SJCRH30 (cell line): ENCODE measurements around the gene SLC39A13. TPM values are rescaled to one million over a fixed set of nuclear protein-coding genes. Genes with fewer than 3 reads are reported as not detected.
A peak's percentile ranks its signal among the peaks of the same experiment; 100 is the strongest.

ENCODE experiments used
- DNase-seq, 2 experiments: peaks; one replicate each; pipeline ENCODE4 v3.0.0-alpha.2; 2015 to 2020
- H3K27ac ChIP-seq: fragments of 250-450 bp; sonication (Bioruptor Pico); 2 replicates; pipeline ENCODE4 v1.5.1; 2020; ENCODE audit warnings: mild to moderate bottlenecking, moderate library complexity
- H3K27me3 ChIP-seq: fragments of 250-450 bp; sonication (Bioruptor Pico); 2 replicates; pipeline ENCODE4 v1.5.1; 2020; ENCODE audit warnings: mild to moderate bottlenecking, moderate library complexity
- H3K36me3 ChIP-seq: fragments of 250-450 bp; sonication (Bioruptor Pico); 2 replicates; pipeline ENCODE4 v1.5.1; 2020; ENCODE audit warnings: mild to moderate bottlenecking, moderate library complexity
- H3K4me1 ChIP-seq: fragments of 250-450 bp; sonication (Bioruptor Pico); 2 replicates; pipeline ENCODE4 v1.5.1; 2020; ENCODE audit warnings: mild to moderate bottlenecking, moderate library complexity
- H3K4me3 ChIP-seq: fragments of 250-450 bp; sonication (Bioruptor Pico); 2 replicates; pipeline ENCODE4 v1.5.1; 2020; ENCODE audit warnings: mild to moderate bottlenecking, moderate library complexity
- H3K9me3 ChIP-seq: fragments of 250-450 bp; sonication (Bioruptor Pico); replicated peaks from 2 replicates; pipeline ENCODE4 v1.5.1; 2020; ENCODE audit warnings: mild to moderate bottlenecking, moderate library complexity
- total RNA-seq: library from RNA; depleted of rRNA; stranded (reverse); fragments of >200 nt; shearing (Covaris generic); gene quantifications from 2 replicates; pipeline ENCODE4 v1.2.3, GENCODE V29; 2014; rRNA removed

The SLC39A13 gene
- 17.3 and 24.4 TPM in 2 replicates for total RNA-seq

- DNase-seq, result peak; percentile 95 to 97
- H3K27ac ChIP-seq, result peak within 1 kb of the TSS; percentile 49
- H3K9me3 ChIP-seq, result no peaks in the 10 kb centered on the region
- H3K4me1 ChIP-seq, result no peaks in the 10 kb centered on the region; the same call in 1 of the 2 replicates
- no peaks in the 10 kb centered on the region for H3K27me3 ChIP-seq
- H3K36me3 ChIP-seq, result no peaks in the 10 kb centered on the region
- peak within 1 kb of the TSS; percentile 81 for H3K4me3 ChIP-seq
These were observed at the start of gene SLC39A13 for GRCh38 chr11:47407746-47408590. Gene SLC39A13 (plus strand): TSS chr11:47408590. CDS start chr11:47410095, 1,505 bp downstream.

DNA sequence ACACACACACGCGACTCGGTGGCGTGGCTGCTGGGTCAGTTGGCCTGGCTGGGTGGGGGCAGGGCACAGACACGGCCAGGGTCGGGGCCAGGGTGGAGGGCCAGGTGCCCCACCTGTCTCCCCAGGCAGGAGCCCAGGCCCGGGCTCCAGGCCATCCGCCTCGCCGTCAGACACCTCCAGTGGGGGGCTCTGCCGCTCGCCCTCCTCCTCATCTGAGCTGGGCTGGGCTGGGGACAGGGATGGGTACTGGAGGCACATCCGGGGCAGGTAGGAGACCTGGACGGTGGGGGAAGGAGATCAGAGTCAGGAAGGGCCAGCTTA, 49.7 kb upstream of the SLC39A13 start:
- no peaks in the 10 kb centered on the region for H3K36me3 ChIP-seq
- H3K4me1 ChIP-seq, result no peaks in the 10 kb centered on the region
- no peaks in the 10 kb centered on the region for H3K9me3 ChIP-seq
- no peak overlapping the region for H3K27ac ChIP-seq
- no peak overlapping the region for H3K4me3 ChIP-seq
- H3K27me3 ChIP-seq, result no peaks in the 10 kb centered on the region
- no peak for DNase-seq

DNA sequence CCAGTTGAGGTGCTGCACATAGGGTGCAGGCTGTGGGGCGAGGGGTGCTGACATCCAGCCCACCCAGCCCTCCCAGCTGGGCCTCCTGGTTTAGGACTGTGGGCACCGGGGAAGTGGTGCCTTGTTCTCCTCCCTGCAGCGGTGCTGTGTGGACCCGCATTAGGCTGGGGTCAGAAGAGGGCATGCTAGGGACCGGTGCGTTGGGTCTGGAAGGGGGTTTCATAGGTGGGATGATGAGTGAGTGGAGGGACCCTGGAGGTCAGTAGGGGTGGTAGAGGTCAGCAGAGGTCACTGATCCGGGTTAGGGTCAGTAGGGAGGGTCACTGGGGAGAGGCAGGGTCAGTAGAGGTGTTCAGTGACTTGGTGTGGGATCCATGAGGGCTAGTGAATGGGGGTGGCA, 49.2 kb upstream of the SLC39A13 start:
- no peak for DNase-seq

GRCh38 chr11:47359586-47359985, 48.8 kb upstream of the SLC39A13 start:
- H3K27ac ChIP-seq, result no peak overlapping the region
- DNase-seq, result no peak
- H3K36me3 ChIP-seq, result no peaks in the 10 kb centered on the region
- no peaks in the 10 kb centered on the region for H3K9me3 ChIP-seq
- H3K4me3 ChIP-seq, result no peak overlapping the region
- H3K27me3 ChIP-seq, result 0 out of 2 replicates have a peak, but pooled peaks cover under 1% of the 10 kb centered on the region
- H3K4me1 ChIP-seq, result no peaks in the 10 kb centered on the region

More for the DNA sequence above, 49.2 kb upstream of the SLC39A13 start:
- Histone ChIP-seq H3K27me3 (no peaks in the 10 kb centered on the region), H3K4me1 (no peaks in the 10 kb centered on the region), H3K4me3 (no peak overlapping the region), H3K27ac (no peak overlapping the region), H3K36me3 (no peaks in the 10 kb centered on the region), H3K9me3 (no peaks in the 10 kb centered on the region)

DNA sequence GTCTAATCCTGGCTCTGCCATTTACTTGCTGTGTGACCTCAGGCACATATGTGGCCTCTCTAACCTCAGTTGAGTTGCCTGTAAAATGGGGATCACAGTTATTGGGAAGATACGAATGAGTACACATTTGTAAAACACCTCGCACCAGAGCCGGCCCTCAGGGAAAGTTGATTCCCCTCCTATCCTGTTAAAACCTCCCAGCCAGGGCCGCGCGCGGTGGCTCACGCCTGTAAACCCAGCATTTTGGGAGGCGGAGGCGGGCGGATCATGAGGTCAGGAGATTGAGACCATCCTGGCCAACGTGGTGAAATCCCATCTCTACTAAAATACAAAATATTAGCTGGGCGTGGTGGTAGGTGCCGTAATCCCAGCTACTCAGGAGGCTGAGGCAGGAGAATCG, 48.0 kb upstream of the SLC39A13 start:
- DNase-seq, result no peak
- Histone ChIP-seq H3K27ac (no peak overlapping the region), H3K36me3 (no peaks in the 10 kb centered on the region), H3K9me3 (no peaks in the 10 kb centered on the region), H3K4me1 (no peaks in the 10 kb centered on the region), H3K4me3 (no peak overlapping the region), H3K27me3 (0 out of 2 replicates have a peak, but pooled peaks cover 5% of the 10 kb centered on the region)

- H3K27me3 ChIP-seq, result 0 out of 2 replicates have a peak, but pooled peaks cover 5% of the 10 kb centered on the region
- H3K9me3 ChIP-seq, result no peaks in the 10 kb centered on the region
- no peak for DNase-seq
- no peak overlapping the region for H3K27ac ChIP-seq
- no peaks in the 10 kb centered on the region for H3K4me1 ChIP-seq
- H3K36me3 ChIP-seq, result no peaks in the 10 kb centered on the region
- H3K4me3 ChIP-seq, result no peak overlapping the region
These were observed 47.0 kb upstream of the SLC39A13 start for GRCh38 chr11:47361419-47361818.

DNA sequence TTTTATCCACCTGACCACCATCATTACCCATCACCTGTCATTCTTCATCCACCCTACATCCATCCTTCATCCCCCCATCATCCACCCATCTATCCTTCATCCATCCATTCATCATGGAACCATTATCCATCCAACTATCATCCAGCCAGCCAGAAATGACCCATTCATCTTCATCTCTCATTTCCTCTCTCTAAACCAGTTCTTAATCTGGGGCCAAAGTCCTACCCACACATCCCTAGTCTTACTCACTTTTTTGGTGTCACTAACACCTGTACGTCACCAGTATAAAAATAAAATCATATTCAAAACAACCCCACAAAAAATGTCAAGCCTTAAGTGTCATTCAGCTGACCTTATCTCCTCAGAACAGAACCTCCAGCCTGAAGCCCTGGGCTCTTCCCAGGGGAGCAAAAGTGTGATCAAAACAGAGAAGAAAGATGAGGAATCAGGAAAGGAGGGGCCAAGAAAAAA, 42.3 kb upstream of the SLC39A13 start:
- Histone ChIP-seq H3K4me3 (no peak overlapping the region), H3K36me3 (no peaks in the 10 kb centered on the region), H3K4me1 (no peaks in the 10 kb centered on the region), H3K9me3 (no peaks in the 10 kb centered on the region), H3K27ac (no peak overlapping the region), H3K27me3 (peaks cover 9% of the 10 kb centered on the region; the same call in 1 of the 2 replicates)
- no peak for DNase-seq

DNA sequence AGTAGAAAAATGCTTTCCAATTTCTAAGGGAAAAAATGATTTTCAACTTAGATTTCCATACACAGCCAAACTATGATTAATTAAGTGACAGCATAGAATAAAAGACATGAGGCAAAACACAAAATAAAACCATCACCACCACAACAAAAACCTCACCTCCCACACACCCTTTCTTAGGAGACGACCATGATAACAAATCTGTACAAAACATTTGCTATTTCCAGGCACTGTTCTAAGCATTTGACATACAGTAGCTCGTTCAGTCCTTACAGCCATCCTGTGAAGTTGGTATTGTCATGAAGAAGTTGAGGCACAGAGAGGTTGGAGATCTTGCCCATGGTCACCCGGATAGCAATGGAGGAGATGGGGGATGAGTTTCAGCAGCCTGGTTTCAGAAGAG, 38.7 kb upstream of the SLC39A13 start:
- Histone ChIP-seq H3K4me3 (no peak overlapping the region), H3K9me3 (no peaks in the 10 kb centered on the region), H3K27me3 (peaks cover 8% of the 10 kb centered on the region; the same call in 1 of the 2 replicates), H3K36me3 (no peaks in the 10 kb centered on the region), H3K27ac (no peak overlapping the region), H3K4me1 (no peaks in the 10 kb centered on the region)
- no peak for DNase-seq

- H3K27me3 ChIP-seq, result peaks cover 6% of the 10 kb centered on the region; the same call in 1 of the 2 replicates
- H3K9me3 ChIP-seq, result no peaks in the 10 kb centered on the region
- no peak overlapping the region for H3K27ac ChIP-seq
- DNase-seq, result no peak
- no peaks in the 10 kb centered on the region for H3K36me3 ChIP-seq
- H3K4me3 ChIP-seq, result no peak overlapping the region
- H3K4me1 ChIP-seq, result no peaks in the 10 kb centered on the region
These were observed 36.0 kb upstream of the SLC39A13 start for GRCh38 chr11:47372422-47372821.

DNA sequence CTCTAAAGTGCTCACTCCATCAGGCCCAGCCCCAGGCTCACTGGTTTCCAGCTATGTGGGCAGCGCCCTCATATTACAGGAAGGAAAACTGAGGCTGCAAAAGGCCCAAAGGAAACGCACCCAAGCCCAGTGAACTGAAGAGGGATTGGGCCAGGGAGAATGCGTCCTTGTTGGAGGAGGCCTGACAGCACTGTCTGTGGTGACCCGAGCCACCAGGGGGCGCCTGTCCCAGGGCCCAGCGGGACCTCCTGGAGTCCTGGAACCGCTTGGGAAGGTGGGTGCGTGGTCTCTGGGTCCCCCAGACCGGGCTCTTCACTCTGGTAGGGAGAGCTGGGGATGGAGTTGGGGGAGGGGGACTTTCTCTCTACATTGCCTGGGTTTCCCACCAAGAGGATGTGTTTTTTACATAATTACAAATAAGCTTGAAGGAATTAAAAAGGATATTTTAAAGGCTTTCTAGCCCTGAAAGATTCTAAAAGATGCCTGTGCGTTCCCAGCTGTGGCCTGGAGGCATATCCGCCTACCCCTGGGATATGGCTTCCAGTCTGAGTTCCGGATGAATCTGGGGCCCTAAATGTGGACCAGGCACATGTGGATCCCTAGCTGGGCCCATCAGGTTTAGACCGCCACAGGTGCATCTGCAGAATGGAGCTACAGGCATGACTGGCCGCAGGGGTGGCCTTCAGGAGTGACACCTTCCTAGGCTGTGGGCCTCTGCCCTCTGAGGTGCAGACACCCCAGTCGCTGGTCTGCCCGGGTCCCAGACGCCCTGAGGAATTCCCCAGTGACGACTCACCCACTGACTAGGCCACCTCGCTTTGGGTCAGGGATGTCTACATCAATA, 34.3 kb upstream of the SLC39A13 start:
- Histone ChIP-seq H3K4me3 (no peak overlapping the region), H3K4me1 (no peaks in the 10 kb centered on the region), H3K9me3 (no peaks in the 10 kb centered on the region), H3K27ac (no peak overlapping the region), H3K36me3 (no peaks in the 10 kb centered on the region), H3K27me3 (peaks cover 6% of the 10 kb centered on the region; the same call in 1 of the 2 replicates)
- peak; percentile 78 to 84 for DNase-seq

DNA sequence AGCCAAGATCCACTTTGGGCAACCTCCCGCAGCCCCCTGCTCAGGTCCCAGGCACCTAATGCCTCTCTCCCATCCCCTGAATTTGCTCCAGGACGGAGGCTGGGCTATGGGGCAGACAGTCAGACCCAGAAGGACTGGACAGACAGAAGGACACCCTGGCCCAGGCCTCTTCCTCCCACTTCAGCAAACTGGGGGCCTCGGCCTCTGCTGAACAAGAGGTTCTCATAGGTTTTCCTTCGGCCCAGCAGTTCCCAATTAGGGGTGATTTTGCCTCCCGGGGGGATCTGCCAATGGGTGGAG, 33.7 kb upstream of the SLC39A13 start:
- DNase-seq, result no peak
- peaks cover 6% of the 10 kb centered on the region; the same call in 1 of the 2 replicates for H3K27me3 ChIP-seq
- no peak overlapping the region for H3K4me3 ChIP-seq
- H3K4me1 ChIP-seq, result no peaks in the 10 kb centered on the region
- no peaks in the 10 kb centered on the region for H3K36me3 ChIP-seq
- H3K9me3 ChIP-seq, result no peaks in the 10 kb centered on the region
- H3K27ac ChIP-seq, result no peak overlapping the region

DNA sequence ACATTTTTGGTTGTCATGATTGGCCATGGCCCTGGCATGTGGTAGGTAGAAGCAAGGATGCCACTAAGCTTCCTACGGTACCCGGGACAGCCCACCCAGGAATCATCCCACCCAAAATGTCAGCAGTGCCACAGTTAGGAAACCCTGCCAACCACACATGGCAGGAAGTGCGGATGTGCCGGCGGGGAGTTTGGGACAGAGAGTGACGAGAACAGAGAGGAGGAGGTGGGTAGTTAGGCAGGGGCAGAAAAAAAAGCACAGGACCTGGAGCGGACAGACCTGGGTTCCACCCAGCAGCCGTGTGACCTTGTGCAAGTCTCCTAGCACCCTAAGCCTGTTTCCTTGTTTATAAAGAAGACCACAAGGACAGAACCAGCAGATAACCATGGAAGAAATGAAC, 33.4 kb upstream of the SLC39A13 start:
- peaks cover 6% of the 10 kb centered on the region; the same call in 1 of the 2 replicates for H3K27me3 ChIP-seq
- no peak for DNase-seq
- H3K36me3 ChIP-seq, result no peaks in the 10 kb centered on the region
- H3K4me1 ChIP-seq, result no peaks in the 10 kb centered on the region
- no peaks in the 10 kb centered on the region for H3K9me3 ChIP-seq
- H3K4me3 ChIP-seq, result no peak overlapping the region
- no peak overlapping the region for H3K27ac ChIP-seq

- DNase-seq, result no peak
- no peak overlapping the region for H3K4me3 ChIP-seq
These were observed 32.8 kb upstream of the SLC39A13 start for GRCh38 chr11:47375546-47376085.

GRCh38 chr11:47376107-47376524, 32.3 kb upstream of the SLC39A13 start:
- Histone ChIP-seq H3K36me3 (no peaks in the 10 kb centered on the region), H3K27ac (no peak overlapping the region), H3K4me1 (no peaks in the 10 kb centered on the region), H3K4me3 (no peak overlapping the region), H3K9me3 (no peaks in the 10 kb centered on the region), H3K27me3 (peaks cover 6% of the 10 kb centered on the region; the same call in 1 of the 2 replicates)
- no peak for DNase-seq

More at GRCh38 chr11:47375546-47376085, 32.8 kb upstream of the SLC39A13 start:
- no peaks in the 10 kb centered on the region for H3K9me3 ChIP-seq
- no peak overlapping the region for H3K27ac ChIP-seq
- no peaks in the 10 kb centered on the region for H3K36me3 ChIP-seq
- no peaks in the 10 kb centered on the region for H3K4me1 ChIP-seq
- H3K27me3 ChIP-seq, result peaks cover 6% of the 10 kb centered on the region; the same call in 1 of the 2 replicates
